ENCODE data around the gene SPDYE6. TPM values are rescaled to one million over a fixed set of nuclear protein-coding genes. Genes with fewer than 3 reads are reported as not detected.
A peak's percentile ranks its signal among the peaks of the same experiment; 100 is the strongest.

SPDYE6 gene
- polyA plus RNA-seq, 1 of the 3 experiments (the other 2 are of a cell fraction): not detected

- 74% methylated on average over 9 of the region's 12 CpGs for WGBS (ENCODE audit: low lambda C conversion rate)
Observed at GRCh38 chr7:102390697-102391484, 34.6 kb upstream of the SPDYE6 start.

More at GRCh38 chr7:102390697-102391484, 34.6 kb upstream of the SPDYE6 start:
- CTCF ChIA-PET: interaction anchor here (0.6 to 18.3 kb wide), 26 partner anchors 10 to 854 kb away, joined by 3 to 421 read pairs (median 4); partner anchors contain the start of genes ALKBH4, LRWD1 and SH2B2
- Histone ChIP-seq H3K9me2 (no peaks in the 10 kb centered on the region), H2AFZ (ENCODE audit: low read depth) (no peak overlapping the region), H3K36me3 (replicated peaks in 1 of 2; ENCODE audit: control insufficient read depth in 1 of 2, insufficient read depth in 2 of 2, low read length in 1 of 2) (peaks cover 9 to 36% of the 10 kb centered on the region in 2 experiments), H3K9ac (no peak overlapping the region), H3K9me3 (no peaks in the 10 kb centered on the region), H3K27me3 (ENCODE audit: insufficient read depth) (no peaks in the 10 kb centered on the region), H3K4me2 (no peak overlapping the region), H3K4me3 (ENCODE audit: low read depth in 2 of 2, low read length in 1 of 2) (no peak overlapping the region), H3K4me1 (ENCODE audit: control insufficient read depth in 1 of 2, insufficient read depth in 2 of 2, low read depth in 1 of 2, low read length in 1 of 2) (peaks cover 0 to 2% of the 10 kb centered on the region in 2 experiments; a peak in 1 of 4 replicates), H4K20me1 (ENCODE audit: insufficient read depth) (no peaks in the 10 kb centered on the region), H3K79me2 (ENCODE audit: insufficient read depth) (no peaks in the 10 kb centered on the region; the same call in 1 of the 2 replicates), H3F3A (replicated peaks; ENCODE audit: insufficient read depth) (peaks cover 35% of the 10 kb centered on the region), H3K27ac (ENCODE audit: low read depth in 2 of 2, low read length in 1 of 2) (no peak overlapping the region)
- no peak for TF ChIP-seq FOXM1 (IDR thresholded peaks at IDR 0.05; ENCODE audit: low read depth)
- TF ChIP-seq CTCF (IDR thresholded peaks at IDR 0.05): peak; percentile 99
- TF ChIP-seq FOSL2 (IDR thresholded peaks at IDR 0.05; ENCODE audit: borderline replicate concordance, low read depth): no peak
- TF ChIP-seq MXI1 (IDR thresholded peaks at IDR 0.05; ENCODE audit: low read depth, low read length): peak; percentile 57; the same call in 1 of the 2 replicates
- TF ChIP-seq NRF1 (IDR thresholded peaks at IDR 0.05; ENCODE audit: low read depth, low read length): 0 out of 2 replicates have a peak, but pooled peaks have one; percentile 25
- TF ChIP-seq, protein P1, sequence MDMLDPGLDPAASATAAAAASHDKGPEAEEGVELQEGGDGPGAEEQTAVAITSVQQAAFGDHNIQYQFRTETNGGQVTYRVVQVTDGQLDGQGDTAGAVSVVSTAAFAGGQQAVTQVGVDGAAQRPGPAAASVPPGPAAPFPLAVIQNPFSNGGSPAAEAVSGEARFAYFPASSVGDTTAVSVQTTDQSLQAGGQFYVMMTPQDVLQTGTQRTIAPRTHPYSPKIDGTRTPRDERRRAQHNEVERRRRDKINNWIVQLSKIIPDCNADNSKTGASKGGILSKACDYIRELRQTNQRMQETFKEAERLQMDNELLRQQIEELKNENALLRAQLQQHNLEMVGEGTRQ (IDR thresholded peaks at IDR 0.05; ENCODE audit: borderline replicate concordance, low read depth, low read length): no peak
- TF ChIP-seq SIN3A (IDR thresholded peaks at IDR 0.05; ENCODE audit: borderline replicate concordance, low read depth, low read length): no peak
- TF ChIP-seq, protein P2, sequence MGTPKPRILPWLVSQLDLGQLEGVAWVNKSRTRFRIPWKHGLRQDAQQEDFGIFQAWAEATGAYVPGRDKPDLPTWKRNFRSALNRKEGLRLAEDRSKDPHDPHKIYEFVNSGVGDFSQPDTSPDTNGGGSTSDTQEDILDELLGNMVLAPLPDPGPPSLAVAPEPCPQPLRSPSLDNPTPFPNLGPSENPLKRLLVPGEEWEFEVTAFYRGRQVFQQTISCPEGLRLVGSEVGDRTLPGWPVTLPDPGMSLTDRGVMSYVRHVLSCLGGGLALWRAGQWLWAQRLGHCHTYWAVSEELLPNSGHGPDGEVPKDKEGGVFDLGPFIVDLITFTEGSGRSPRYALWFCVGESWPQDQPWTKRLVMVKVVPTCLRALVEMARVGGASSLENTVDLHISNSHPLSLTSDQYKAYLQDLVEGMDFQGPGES (IDR thresholded peaks at IDR 0.05; ENCODE audit: low read depth, low read length): no peak
- no peak for TF ChIP-seq TEAD4 (IDR thresholded peaks at IDR 0.05; ENCODE audit: borderline replicate concordance, insufficient read depth)
- TF ChIP-seq SMC3 (IDR thresholded peaks at IDR 0.05; ENCODE audit: low read depth, low read length): peak; percentile 99
- TF ChIP-seq EZH2phosphoT487 (IDR thresholded peaks at IDR 0.05; ENCODE audit: borderline replicate concordance, low read depth): no peak
- peak; percentile 99 for TF ChIP-seq RAD21 (IDR thresholded peaks at IDR 0.05; ENCODE audit: low read length)
- TF ChIP-seq, protein P3, sequence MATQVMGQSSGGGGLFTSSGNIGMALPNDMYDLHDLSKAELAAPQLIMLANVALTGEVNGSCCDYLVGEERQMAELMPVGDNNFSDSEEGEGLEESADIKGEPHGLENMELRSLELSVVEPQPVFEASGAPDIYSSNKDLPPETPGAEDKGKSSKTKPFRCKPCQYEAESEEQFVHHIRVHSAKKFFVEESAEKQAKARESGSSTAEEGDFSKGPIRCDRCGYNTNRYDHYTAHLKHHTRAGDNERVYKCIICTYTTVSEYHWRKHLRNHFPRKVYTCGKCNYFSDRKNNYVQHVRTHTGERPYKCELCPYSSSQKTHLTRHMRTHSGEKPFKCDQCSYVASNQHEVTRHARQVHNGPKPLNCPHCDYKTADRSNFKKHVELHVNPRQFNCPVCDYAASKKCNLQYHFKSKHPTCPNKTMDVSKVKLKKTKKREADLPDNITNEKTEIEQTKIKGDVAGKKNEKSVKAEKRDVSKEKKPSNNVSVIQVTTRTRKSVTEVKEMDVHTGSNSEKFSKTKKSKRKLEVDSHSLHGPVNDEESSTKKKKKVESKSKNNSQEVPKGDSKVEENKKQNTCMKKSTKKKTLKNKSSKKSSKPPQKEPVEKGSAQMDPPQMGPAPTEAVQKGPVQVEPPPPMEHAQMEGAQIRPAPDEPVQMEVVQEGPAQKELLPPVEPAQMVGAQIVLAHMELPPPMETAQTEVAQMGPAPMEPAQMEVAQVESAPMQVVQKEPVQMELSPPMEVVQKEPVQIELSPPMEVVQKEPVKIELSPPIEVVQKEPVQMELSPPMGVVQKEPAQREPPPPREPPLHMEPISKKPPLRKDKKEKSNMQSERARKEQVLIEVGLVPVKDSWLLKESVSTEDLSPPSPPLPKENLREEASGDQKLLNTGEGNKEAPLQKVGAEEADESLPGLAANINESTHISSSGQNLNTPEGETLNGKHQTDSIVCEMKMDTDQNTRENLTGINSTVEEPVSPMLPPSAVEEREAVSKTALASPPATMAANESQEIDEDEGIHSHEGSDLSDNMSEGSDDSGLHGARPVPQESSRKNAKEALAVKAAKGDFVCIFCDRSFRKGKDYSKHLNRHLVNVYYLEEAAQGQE (IDR thresholded peaks at IDR 0.05; ENCODE audit: low read depth, low read length): no peak
- no peak for TF ChIP-seq RFX5 (IDR thresholded peaks at IDR 0.05; ENCODE audit: low read length)
- peak; percentile 91 for DNase-seq
- POLR2A ChIA-PET: interaction anchor here (0.8 to 1.1 kb wide), 2 partner anchors 102 to 112 kb away, joined by 3 read pairs; no protein-coding TSS in a partner anchor

All from SK-N-SH (cell line).